ENCODE data around the gene PTDSS2.

DNA sequence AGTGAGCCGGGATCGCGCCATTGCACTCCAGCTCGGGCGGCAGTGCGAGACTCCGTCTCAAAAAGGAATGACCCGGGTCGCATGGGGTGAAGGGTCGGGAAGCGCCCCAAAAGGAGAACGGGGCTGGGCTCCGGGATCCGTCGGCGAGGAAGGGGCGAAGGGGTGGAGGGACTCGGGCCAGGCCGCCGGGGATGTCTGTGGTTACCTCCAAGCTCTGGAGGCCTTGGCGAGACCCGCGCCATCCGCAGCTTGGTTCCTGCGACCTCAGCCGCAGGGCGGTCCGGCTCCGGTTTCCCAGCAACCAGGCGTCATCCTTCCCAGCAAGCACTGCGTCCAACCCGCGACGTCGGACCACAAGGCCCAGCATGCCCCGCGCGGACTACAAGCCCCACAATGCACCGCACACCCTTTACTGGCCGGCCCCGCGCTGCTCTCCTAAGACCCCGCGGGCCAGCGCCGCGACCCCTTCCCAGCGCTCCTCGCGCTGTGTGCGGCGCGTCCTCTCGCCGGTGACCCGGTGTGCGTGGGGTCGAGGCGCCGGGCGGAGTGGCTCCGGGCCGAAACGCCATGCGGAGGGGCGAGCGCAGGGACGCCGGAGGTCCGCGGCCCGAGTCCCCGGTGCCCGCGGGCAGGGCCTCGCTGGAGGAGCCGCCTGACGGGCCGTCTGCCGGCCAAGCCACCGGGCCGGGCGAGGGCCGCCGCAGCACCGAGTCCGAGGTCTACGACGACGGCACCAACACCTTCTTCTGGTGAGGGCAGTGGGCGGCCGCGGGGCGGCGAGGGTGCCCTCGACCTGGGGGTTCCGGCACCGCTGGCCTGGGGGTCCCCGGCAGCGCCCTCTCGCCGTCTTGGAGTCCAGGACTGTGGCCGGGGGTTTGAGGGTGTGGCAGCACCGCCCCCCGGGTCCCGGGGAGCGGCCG lies at the start of gene PTDSS2:
- TF ChIP-seq, protein P1, sequence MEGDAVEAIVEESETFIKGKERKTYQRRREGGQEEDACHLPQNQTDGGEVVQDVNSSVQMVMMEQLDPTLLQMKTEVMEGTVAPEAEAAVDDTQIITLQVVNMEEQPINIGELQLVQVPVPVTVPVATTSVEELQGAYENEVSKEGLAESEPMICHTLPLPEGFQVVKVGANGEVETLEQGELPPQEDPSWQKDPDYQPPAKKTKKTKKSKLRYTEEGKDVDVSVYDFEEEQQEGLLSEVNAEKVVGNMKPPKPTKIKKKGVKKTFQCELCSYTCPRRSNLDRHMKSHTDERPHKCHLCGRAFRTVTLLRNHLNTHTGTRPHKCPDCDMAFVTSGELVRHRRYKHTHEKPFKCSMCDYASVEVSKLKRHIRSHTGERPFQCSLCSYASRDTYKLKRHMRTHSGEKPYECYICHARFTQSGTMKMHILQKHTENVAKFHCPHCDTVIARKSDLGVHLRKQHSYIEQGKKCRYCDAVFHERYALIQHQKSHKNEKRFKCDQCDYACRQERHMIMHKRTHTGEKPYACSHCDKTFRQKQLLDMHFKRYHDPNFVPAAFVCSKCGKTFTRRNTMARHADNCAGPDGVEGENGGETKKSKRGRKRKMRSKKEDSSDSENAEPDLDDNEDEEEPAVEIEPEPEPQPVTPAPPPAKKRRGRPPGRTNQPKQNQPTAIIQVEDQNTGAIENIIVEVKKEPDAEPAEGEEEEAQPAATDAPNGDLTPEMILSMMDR (IDR thresholded peaks at IDR 0.05; ENCODE audit: low read depth, low read length, missing input control): no peak
- peak in 1 of 2 donors; percentile 75 for TF ChIP-seq GABPA (IDR thresholded peaks at IDR 0.05 in 1 of 2, conservative IDR thresholded peaks at IDR 0.05 in 1 of 2)
- no peak for TF ChIP-seq FOXA1 (IDR thresholded peaks at IDR 0.05)
- TF ChIP-seq HNF4G (IDR thresholded peaks at IDR 0.05): no peak
- no peak for TF ChIP-seq REST (IDR thresholded peaks at IDR 0.05)
- TF ChIP-seq MAX (IDR thresholded peaks at IDR 0.05): no peak
- peak; percentile 33 for TF ChIP-seq SP1 (IDR thresholded peaks at IDR 0.05)
- TF ChIP-seq, protein P2, sequence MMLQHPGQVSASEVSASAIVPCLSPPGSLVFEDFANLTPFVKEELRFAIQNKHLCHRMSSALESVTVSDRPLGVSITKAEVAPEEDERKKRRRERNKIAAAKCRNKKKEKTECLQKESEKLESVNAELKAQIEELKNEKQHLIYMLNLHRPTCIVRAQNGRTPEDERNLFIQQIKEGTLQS (IDR thresholded peaks at IDR 0.05): no peak
- peak; percentile 80 for TF ChIP-seq YY1 (IDR thresholded peaks at IDR 0.05)
- TF ChIP-seq RXRA (IDR thresholded peaks at IDR 0.05): peak in 1 of 2 donors; percentile 11
- no peak for TF ChIP-seq FOXA2 (IDR thresholded peaks at IDR 0.05)
- no peak for TF ChIP-seq HNF4A (conservative IDR thresholded peaks at IDR 0.05)
- no peak for TF ChIP-seq TAF1 (conservative IDR thresholded peaks at IDR 0.05)
